ENCODE data around the gene ABCA9. TPM values are rescaled to one million over a fixed set of nuclear protein-coding genes. Genes with fewer than 3 reads are reported as not detected.

ABCA9 gene
- total RNA-seq, 1 donor from 2014 or later: 0.16 TPM

GRCh38 chr17:68957944-68958343, 102.8 kb downstream of the ABCA9 start:
- no peak for DNase-seq (ENCODE audit: low read depth)
- H3K36me3 Mint-ChIP-seq (ENCODE audit: low read depth, unreplicated experiment): no peaks in the 10 kb centered on the region
- H3K27ac Mint-ChIP-seq (ENCODE audit: unreplicated experiment): no peak overlapping the region
- H3K4me1 ChIP-seq (ENCODE audit: insufficient read depth, low read length): no peaks in the 10 kb centered on the region
- no peak overlapping the region for H3K4me2 ChIP-seq (ENCODE audit: low read length)
- peaks cover 2% of the 10 kb centered on the region for H3K9me3 Mint-ChIP-seq (ENCODE audit: unreplicated experiment)
- H3K27me3 Mint-ChIP-seq (ENCODE audit: low read depth, unreplicated experiment): no peaks in the 10 kb centered on the region
- H3K9ac ChIP-seq (ENCODE audit: low read length): no peak overlapping the region
- H4K20me1 ChIP-seq (ENCODE audit: insufficient read depth, low read length): no peaks in the 10 kb centered on the region
- H3K27ac ChIP-seq (ENCODE audit: low read depth, low read length): no peak overlapping the region
- H3K36me3 ChIP-seq (ENCODE audit: insufficient read depth, low read length): no peaks in the 10 kb centered on the region
- no peak for FAIRE-seq
- H3K4me3 ChIP-seq (ENCODE audit: insufficient read depth, low read depth, low read length): no peak overlapping the region
- H3K4me3 Mint-ChIP-seq (ENCODE audit: unreplicated experiment): no peak overlapping the region
- H3K9me3 ChIP-seq (ENCODE audit: insufficient read depth, low read depth, low read length): no peaks in the 10 kb centered on the region
- TF ChIP-seq EZH2 (IDR thresholded peaks at IDR 0.05; ENCODE audit: insufficient read depth, low read length) (no peak), CTCF (IDR thresholded peaks at IDR 0.05; ENCODE audit: insufficient read depth, low read depth, low read length) (no peak)
- no peaks in the 10 kb centered on the region for H3K27me3 ChIP-seq (ENCODE audit: insufficient read depth, low read length)
- no peaks in the 10 kb centered on the region for H3K79me2 ChIP-seq (ENCODE audit: insufficient read depth, low read length)
- H2AFZ ChIP-seq (ENCODE audit: low read depth, low read length): no peak overlapping the region
- peaks cover 4% of the 10 kb centered on the region for H3K4me1 Mint-ChIP-seq (ENCODE audit: low read depth, unreplicated experiment)

- no peak within 1 kb of the TSS for H3K4me3 Mint-ChIP-seq (ENCODE audit: unreplicated experiment)
- no peak within 1 kb of the TSS for H2AFZ ChIP-seq (ENCODE audit: low read depth, low read length)
- peaks cover 4% of the 10 kb centered on the region for H3K4me1 Mint-ChIP-seq (ENCODE audit: low read depth, unreplicated experiment)
- H3K27ac Mint-ChIP-seq (ENCODE audit: unreplicated experiment): no peak within 1 kb of the TSS
- no peak within 1 kb of the TSS for H3K4me3 ChIP-seq (ENCODE audit: insufficient read depth, low read depth, low read length)
- no peaks in the 10 kb centered on the region for H3K36me3 ChIP-seq (ENCODE audit: insufficient read depth, low read length)
- peak within 1 kb of the TSS; percentile 41 for H3K4me2 ChIP-seq (ENCODE audit: low read length)
- TF ChIP-seq EZH2 (IDR thresholded peaks at IDR 0.05; ENCODE audit: insufficient read depth, low read length) (no peak), CTCF (IDR thresholded peaks at IDR 0.05; ENCODE audit: insufficient read depth, low read depth, low read length) (no peak)
- H3K27ac ChIP-seq (ENCODE audit: low read depth, low read length): no peak within 1 kb of the TSS
- no peaks in the 10 kb centered on the region for H4K20me1 ChIP-seq (ENCODE audit: insufficient read depth, low read length)
- H3K4me1 ChIP-seq (ENCODE audit: insufficient read depth, low read length): no peaks in the 10 kb centered on the region
- peak; percentile 19 for DNase-seq (ENCODE audit: low read depth)
- FAIRE-seq: no peak
- no peaks in the 10 kb centered on the region for H3K79me2 ChIP-seq (ENCODE audit: insufficient read depth, low read length)
- H3K9me3 ChIP-seq (ENCODE audit: insufficient read depth, low read depth, low read length): no peaks in the 10 kb centered on the region
- H3K27me3 Mint-ChIP-seq (ENCODE audit: low read depth, unreplicated experiment): no peaks in the 10 kb centered on the region
- H3K9me3 Mint-ChIP-seq (ENCODE audit: unreplicated experiment): peaks cover 2% of the 10 kb centered on the region
- H3K9ac ChIP-seq (ENCODE audit: low read length): no peak within 1 kb of the TSS
- H3K36me3 Mint-ChIP-seq (ENCODE audit: low read depth, unreplicated experiment): no peaks in the 10 kb centered on the region
- H3K27me3 ChIP-seq (ENCODE audit: insufficient read depth, low read length): no peaks in the 10 kb centered on the region
Measured at GRCh38 chr17:68955181-68955841, 105.4 kb downstream of the ABCA9 start, which contains the start of gene ABCA8. TSS of gene ABCA8 (minus strand) at chr17:68955392. CDS start at chr17:68942034, 13,358 bp downstream.
